CD14-positive monocyte (primary cell): ENCODE measurements around the gene RGPD3. TPM values are rescaled to one million over a fixed set of nuclear protein-coding genes. Genes with fewer than 3 reads are reported as not detected.

ENCODE experiments used
- DNase-seq, 3 donors: peaks; one replicate each; pipeline ENCODE4 v3.0.0-alpha.2; 2011 to 2022
- H2AFZ ChIP-seq: 2 replicates; pipeline ENCODE4 v1.6.0; 2012; ENCODE audit warnings: mild to moderate bottlenecking, low read depth, low read length, inconsistent platforms; ENCODE audit not compliant: insufficient read depth, poor library complexity, severe bottlenecking
- H3K27ac ChIP-seq, 2 donors: 1 replicate in 1 of 2; 2 replicates in 1 of 2; pipeline ENCODE4 v1.5.1; 2012 to 2013; ENCODE audit warnings: low read length in 2 of 2, control low read depth in 1 of 2, inconsistent platforms in 1 of 2, low read depth in 1 of 2, mild to moderate bottlenecking in 1 of 2
- H3K27me3 ChIP-seq, 2 donors: one replicate each; pipeline versions ENCODE4 v1.6.0 to v1.6.1; 2011 to 2013; ENCODE audit warnings: low read length in 2 of 2; ENCODE audit not compliant: control insufficient read depth in 2 of 2, insufficient read depth in 2 of 2
- H3K36me3 ChIP-seq, 2 donors: replicated peaks in 1 of 2; 1 replicate in 1 of 2; 2 replicates in 1 of 2; pipeline versions ENCODE4 v1.5.1 to v1.6.1; 2012 to 2013; ENCODE audit warnings: low read length in 2 of 2, control low read depth in 1 of 2, inconsistent platforms in 1 of 2, mild to moderate bottlenecking in 1 of 2; ENCODE audit not compliant: insufficient read depth in 2 of 2, control insufficient read depth in 1 of 2
- H3K4me1 ChIP-seq, 2 donors: 1 replicate in 1 of 2; 2 replicates in 1 of 2; pipeline versions ENCODE4 v1.5.1 to v1.6.1; 2012 to 2013; ENCODE audit warnings: low read length in 2 of 2, control low read depth in 1 of 2, inconsistent platforms in 1 of 2, mild to moderate bottlenecking in 1 of 2, moderate library complexity in 1 of 2; ENCODE audit not compliant: insufficient read depth in 2 of 2, control insufficient read depth in 1 of 2
- H3K4me2 ChIP-seq: replicated peaks from 2 replicates; pipeline ENCODE3; 2012; ENCODE audit warnings: low read length, moderate library complexity, mild to moderate bottlenecking; ENCODE audit not compliant: poor library complexity, severe bottlenecking; ENCODE audit errors: extremely low read depth
- H3K4me3 ChIP-seq, 3 experiments: fragments of 200-600 bp in 1 of 3; sonication (generic) in 1 of 3; replicated peaks in 1 of 3; 1 replicate in 2 of 3; 2 replicates in 1 of 3; pipeline ENCODE4 v1.5.1; 2011 to 2013; ENCODE audit warnings: low read length in 3 of 3, mild to moderate bottlenecking in 3 of 3, control low read depth in 2 of 3, low read depth in 2 of 3, inconsistent platforms in 1 of 3, moderate library complexity in 1 of 3
- H3K79me2 ChIP-seq: 2 replicates; pipeline ENCODE4 v1.6.0; 2012; ENCODE audit warnings: mild to moderate bottlenecking, control low read depth, inconsistent platforms, low read length, moderate library complexity; ENCODE audit not compliant: insufficient read depth
- H3K9ac ChIP-seq: 2 replicates; pipeline ENCODE4 v1.6.0; 2017; ENCODE audit warnings: low read length, mild to moderate bottlenecking; ENCODE audit not compliant: insufficient read depth, poor library complexity, severe bottlenecking
- H3K9me3 ChIP-seq, 2 donors: replicated peaks in 1 of 2; 1 replicate in 1 of 2; 2 replicates in 1 of 2; pipeline versions ENCODE4 v1.5.1 to v1.6.1; 2012 to 2013; ENCODE audit warnings: low read length in 2 of 2, control low read depth in 1 of 2; ENCODE audit not compliant: control insufficient read depth in 1 of 2, insufficient read depth in 1 of 2
- H4K20me1 ChIP-seq: 2 replicates; pipeline ENCODE4 v1.6.0; 2012; ENCODE audit warnings: mild to moderate bottlenecking, low read length, control low read depth, moderate library complexity; ENCODE audit not compliant: insufficient read depth
- H3K27ac Mint-ChIP-seq, 7 donors: one replicate each; pipeline ENCODE4 v1.8.0; 2020; ENCODE audit warnings: mild to moderate bottlenecking in 7 of 7, mixed read lengths in 7 of 7, moderate library complexity in 6 of 7, inconsistent platforms in 2 of 7
- H3K27me3 Mint-ChIP-seq, 3 donors: one replicate each; pipeline ENCODE4 v1.8.0; 2021 to 2022; ENCODE audit warnings: low read depth in 3 of 3, mild to moderate bottlenecking in 3 of 3, mixed read lengths in 3 of 3, moderate library complexity in 3 of 3, inconsistent platforms in 1 of 3
- H3K36me3 Mint-ChIP-seq, 2 donors: one replicate each; pipeline ENCODE4 v1.8.0; 2020; ENCODE audit warnings: mixed read lengths in 2 of 2, inconsistent platforms in 1 of 2, mild to moderate bottlenecking in 1 of 2
- H3K4me1 Mint-ChIP-seq: one replicate; pipeline ENCODE4 v1.8.0; 2020; ENCODE audit warnings: mild to moderate bottlenecking, mixed read lengths
- H3K4me3 Mint-ChIP-seq, 2 donors: one replicate each; pipeline ENCODE4 v1.8.0; 2020; ENCODE audit warnings: mild to moderate bottlenecking in 2 of 2, mixed read lengths in 2 of 2, moderate library complexity in 1 of 2
- H3K9me3 Mint-ChIP-seq, 7 donors: one replicate each; pipeline ENCODE4 v1.8.0; 2020 to 2022; ENCODE audit warnings: mixed read lengths in 7 of 7, mild to moderate bottlenecking in 6 of 7, moderate library complexity in 6 of 7, inconsistent platforms in 2 of 7
- CTCF ChIP-seq: fragments of 200-600 bp; IDR thresholded peaks from one replicate; pipeline ENCODE4 v1.8.0; 2022; ENCODE audit warnings: antibody characterized with exemption, mild to moderate bottlenecking
- WGBS: methylation state at CpG from one replicate; pipeline ENCODE4 v1.1.5; 2013; ENCODE audit warnings: missing lambda C conversion rate; ENCODE audit not compliant: insufficient coverage; 5-methylcytosine and 5-hydroxymethylcytosine counted together
- intact Hi-C, 2 donors: fragments of 100-400 bp; cut with micrococcal nuclease; formaldehyde crosslinking; loops; one replicate each; pipeline versions ENCODE4 v1.15.0 to v1.15.1; 2023
- polyA plus RNA-seq, 3 donors: library from polyadenylated mRNA; depleted of rRNA in 1 of 3; unstranded in 2 of 3; stranded (reverse) in 1 of 3; fragments of 300-500 nt in 2 of 3; fragments of >200 nt in 1 of 3; fragmentation: Illumina TruSeq in 2 of 3; gene quantifications; 1 replicate in 2 of 3; 2 replicates in 1 of 3; pipeline ENCODE4 v1.2.3, GENCODE V29; 2012 to 2021

Gene RGPD3
- polyA plus RNA-seq, 3 donors: 0.25 TPM; not detected in 2

- H3K4me1 ChIP-seq: no peaks in the 10 kb centered on the region
- no peak overlapping the region for H3K4me2 ChIP-seq
- no peak overlapping the region for H3K4me3 ChIP-seq
- no peaks in the 10 kb centered on the region for H3K27me3 ChIP-seq
- no peaks in the 10 kb centered on the region for H3K79me2 ChIP-seq
- Mint-ChIP-seq H3K27ac (no peak overlapping the region), H3K9me3 (peaks cover 8 to 18% (median 10%) of the 10 kb centered on the region in 7 donors), H3K27me3 (peaks cover 0 to 2% (median 2%) of the 10 kb centered on the region in 3 donors), H3K36me3 (no peaks in the 10 kb centered on the region), H3K4me1 (no peaks in the 10 kb centered on the region), H3K4me3 (no peak overlapping the region)
- no peak overlapping the region for H3K9ac ChIP-seq
- H4K20me1 ChIP-seq: no peaks in the 10 kb centered on the region
- intact Hi-C loops: no loop called here
- H3K9me3 ChIP-seq: peaks cover 0 to 14% of the 10 kb centered on the region in 2 donors
- no peaks in the 10 kb centered on the region for H3K36me3 ChIP-seq
- no peak overlapping the region for H3K27ac ChIP-seq
- no peak for DNase-seq
- TF ChIP-seq CTCF: no peak
- H2AFZ ChIP-seq: no peak overlapping the region
- WGBS: 73% methylated on average over 3 of the region's 5 CpGs
These were observed 126.5 kb downstream of the RGPD3 start for GRCh38 chr2:106341666-106342065.

Other genes with a start within 250 kb of the RGPD3 start
- under 1 TPM in 1 of 3 donors, not detected in 2; 0.04 TPM for gene CD8B2, start 19.0 kb upstream of the RGPD3 start, polyA plus RNA-seq